ENCODE measurements around the gene ACACB.

The ACACB gene

GRCh38 chr12:109275173-109275572, 158.8 kb downstream of the ACACB start:
- no peak for DNase-seq (ENCODE audit: low read depth in 3 of 3, low spot score in 1 of 3)

- no peak for DNase-seq (ENCODE audit: low read depth in 3 of 3, low spot score in 1 of 3)
Measured at GRCh38 chr12:109276160-109276559, 159.8 kb downstream of the ACACB start.

GRCh38 chr12:109277255-109277898, 161.0 kb downstream of the ACACB start:
- no peak for DNase-seq (ENCODE audit: low read depth in 3 of 3, low spot score in 1 of 3)

GRCh38 chr12:109277899-109278762, 161.7 kb downstream of the ACACB start:
- no peak for DNase-seq (ENCODE audit: low read depth in 3 of 3, low spot score in 1 of 3)

GRCh38 chr12:109278912-109279311, 162.5 kb downstream of the ACACB start:
- no peak for DNase-seq (ENCODE audit: low read depth in 3 of 3, low spot score in 1 of 3)

- DNase-seq (ENCODE audit: low read depth in 3 of 3, low spot score in 1 of 3) = no peak
Measured at GRCh38 chr12:109279525-109279924, 163.1 kb downstream of the ACACB start.

- no peak for DNase-seq (ENCODE audit: low read depth in 3 of 3, low spot score in 1 of 3)
Measured at GRCh38 chr12:109281452-109281851, 165.1 kb downstream of the ACACB start.

GRCh38 chr12:109284392-109284791, 168.0 kb downstream of the ACACB start:
- no peak for DNase-seq (ENCODE audit: low read depth in 3 of 3, low spot score in 1 of 3)

GRCh38 chr12:109286252-109286651, 169.9 kb downstream of the ACACB start:
- no peak for DNase-seq (ENCODE audit: low read depth in 3 of 3, low spot score in 1 of 3)

GRCh38 chr12:109286652-109287051, 170.3 kb downstream of the ACACB start:
- DNase-seq (ENCODE audit: low read depth in 3 of 3, low spot score in 1 of 3) = no peak

GRCh38 chr12:109287181-109287580, 170.8 kb downstream of the ACACB start:
- DNase-seq (ENCODE audit: low read depth in 3 of 3, low spot score in 1 of 3) = no peak

- no peak for DNase-seq (ENCODE audit: low read depth in 3 of 3, low spot score in 1 of 3)
Measured at GRCh38 chr12:109287811-109288469, 171.6 kb downstream of the ACACB start.

GRCh38 chr12:109288571-109288970, 172.2 kb downstream of the ACACB start:
- DNase-seq (ENCODE audit: low read depth in 3 of 3, low spot score in 1 of 3) = no peak

GRCh38 chr12:109289004-109289403, 172.6 kb downstream of the ACACB start:
- DNase-seq (ENCODE audit: low read depth in 3 of 3, low spot score in 1 of 3) = no peak

- no peak for DNase-seq (ENCODE audit: low read depth in 3 of 3, low spot score in 1 of 3)
Measured at GRCh38 chr12:109289551-109289950, 173.2 kb downstream of the ACACB start.

GRCh38 chr12:109290061-109290460, 173.7 kb downstream of the ACACB start:
- DNase-seq (ENCODE audit: low read depth in 3 of 3, low spot score in 1 of 3) = no peak

- DNase-seq (ENCODE audit: low read depth in 3 of 3, low spot score in 1 of 3) = no peak
Measured at GRCh38 chr12:109291117-109291516, 174.7 kb downstream of the ACACB start.

- no peak for DNase-seq (ENCODE audit: low read depth in 3 of 3, low spot score in 1 of 3)
Measured at GRCh38 chr12:109291521-109292341, 175.3 kb downstream of the ACACB start.

- DNase-seq (ENCODE audit: low read depth in 3 of 3, low spot score in 1 of 3) = no peak
Measured at GRCh38 chr12:109292342-109292711, 175.9 kb downstream of the ACACB start.

GRCh38 chr12:109293106-109293505, 176.7 kb downstream of the ACACB start:
- no peak for DNase-seq (ENCODE audit: low read depth in 3 of 3, low spot score in 1 of 3)

- no peak for DNase-seq (ENCODE audit: low read depth in 3 of 3, low spot score in 1 of 3)
Measured at GRCh38 chr12:109294286-109294796, 178.0 kb downstream of the ACACB start.
